ENCODE data around the gene SLC6A15.

The SLC6A15 gene

GRCh38 chr12:84912198-84913128 lies at the start of gene SLC6A15:
SLC6A15 (minus strand) TSS chr12:84912799; CDS start chr12:84892120, 20,679 bp downstream.
- H3K4me3 ChIP-seq (ENCODE audit: low read length): peak within 1 kb of the TSS; percentile 85
- no peaks in the 10 kb centered on the region for H3K9me3 ChIP-seq (ENCODE audit: low read length)
- H3K4me1 ChIP-seq (ENCODE audit: insufficient read depth, low read length): peaks cover 7% of the 10 kb centered on the region
- no peaks in the 10 kb centered on the region for H3K27me3 ChIP-seq (ENCODE audit: insufficient read depth, low read length)
- H3K36me3 ChIP-seq (ENCODE audit: insufficient read depth, low read length): no peaks in the 10 kb centered on the region
- peak within 1 kb of the TSS; percentile 97 for H2AFZ ChIP-seq (ENCODE audit: low read depth, low read length)

- Histone ChIP-seq H2AFZ (ENCODE audit: low read depth, low read length) (no peak overlapping the region), H3K4me3 (ENCODE audit: low read length) (no peak overlapping the region), H3K4me1 (ENCODE audit: insufficient read depth, low read length) (no peaks in the 10 kb centered on the region), H3K36me3 (ENCODE audit: insufficient read depth, low read length) (no peaks in the 10 kb centered on the region), H3K9me3 (ENCODE audit: low read length) (no peaks in the 10 kb centered on the region), H3K27me3 (ENCODE audit: insufficient read depth, low read length) (no peaks in the 10 kb centered on the region)
These were observed 48.3 kb upstream of the SLC6A15 start for GRCh38 chr12:84960918-84961317.

- no peaks in the 10 kb centered on the region for H3K9me3 ChIP-seq (ENCODE audit: low read length)
- H3K4me3 ChIP-seq (ENCODE audit: low read length): no peak overlapping the region
- H3K27me3 ChIP-seq (ENCODE audit: insufficient read depth, low read length): no peaks in the 10 kb centered on the region
- no peak overlapping the region for H2AFZ ChIP-seq (ENCODE audit: low read depth, low read length)
- H3K4me1 ChIP-seq (ENCODE audit: insufficient read depth, low read length): no peaks in the 10 kb centered on the region
- H3K36me3 ChIP-seq (ENCODE audit: insufficient read depth, low read length): no peaks in the 10 kb centered on the region
These were observed 42.7 kb upstream of the SLC6A15 start for GRCh38 chr12:84955298-84955697.

GRCh38 chr12:84954415-84954814 lies 41.8 kb upstream of the SLC6A15 start:
- Histone ChIP-seq H3K27me3 (ENCODE audit: insufficient read depth, low read length) (no peaks in the 10 kb centered on the region), H3K4me1 (ENCODE audit: insufficient read depth, low read length) (no peaks in the 10 kb centered on the region), H3K9me3 (ENCODE audit: low read length) (no peaks in the 10 kb centered on the region), H3K4me3 (ENCODE audit: low read length) (no peak overlapping the region), H2AFZ (ENCODE audit: low read depth, low read length) (no peak overlapping the region), H3K36me3 (ENCODE audit: insufficient read depth, low read length) (no peaks in the 10 kb centered on the region)

- Histone ChIP-seq H3K27me3 (ENCODE audit: insufficient read depth, low read length) (no peaks in the 10 kb centered on the region), H3K4me1 (ENCODE audit: insufficient read depth, low read length) (no peaks in the 10 kb centered on the region), H3K4me3 (ENCODE audit: low read length) (no peak overlapping the region), H2AFZ (ENCODE audit: low read depth, low read length) (peak overlapping the region; percentile 46), H3K36me3 (ENCODE audit: insufficient read depth, low read length) (no peaks in the 10 kb centered on the region), H3K9me3 (ENCODE audit: low read length) (no peaks in the 10 kb centered on the region)
These were observed 38.5 kb upstream of the SLC6A15 start for GRCh38 chr12:84950971-84951546.

- no peaks in the 10 kb centered on the region for H3K9me3 ChIP-seq (ENCODE audit: low read length)
- peak overlapping the region; percentile 30 for H2AFZ ChIP-seq (ENCODE audit: low read depth, low read length)
- H3K4me3 ChIP-seq (ENCODE audit: low read length): no peak overlapping the region
- no peaks in the 10 kb centered on the region for H3K36me3 ChIP-seq (ENCODE audit: insufficient read depth, low read length)
- H3K27me3 ChIP-seq (ENCODE audit: insufficient read depth, low read length): no peaks in the 10 kb centered on the region
- no peaks in the 10 kb centered on the region for H3K4me1 ChIP-seq (ENCODE audit: insufficient read depth, low read length)
These were observed 34.2 kb upstream of the SLC6A15 start for GRCh38 chr12:84946753-84947152.

- H3K27me3 ChIP-seq (ENCODE audit: insufficient read depth, low read length): no peaks in the 10 kb centered on the region
- no peaks in the 10 kb centered on the region for H3K36me3 ChIP-seq (ENCODE audit: insufficient read depth, low read length)
- no peak overlapping the region for H3K4me3 ChIP-seq (ENCODE audit: low read length)
- no peaks in the 10 kb centered on the region for H3K4me1 ChIP-seq (ENCODE audit: insufficient read depth, low read length)
- no peaks in the 10 kb centered on the region for H3K9me3 ChIP-seq (ENCODE audit: low read length)
- no peak overlapping the region for H2AFZ ChIP-seq (ENCODE audit: low read depth, low read length)
These were observed 24.8 kb upstream of the SLC6A15 start for GRCh38 chr12:84937415-84937814.

- no peaks in the 10 kb centered on the region for H3K27me3 ChIP-seq (ENCODE audit: insufficient read depth, low read length)
- no peaks in the 10 kb centered on the region for H3K36me3 ChIP-seq (ENCODE audit: insufficient read depth, low read length)
- no peaks in the 10 kb centered on the region for H3K9me3 ChIP-seq (ENCODE audit: low read length)
- peaks cover 3% of the 10 kb centered on the region for H3K4me1 ChIP-seq (ENCODE audit: insufficient read depth, low read length)
- no peak overlapping the region for H3K4me3 ChIP-seq (ENCODE audit: low read length)
- no peak overlapping the region for H2AFZ ChIP-seq (ENCODE audit: low read depth, low read length)
These were observed 16.9 kb upstream of the SLC6A15 start for GRCh38 chr12:84929501-84929900.

GRCh38 chr12:84924981-84925380 lies 12.4 kb upstream of the SLC6A15 start:
- Histone ChIP-seq H3K9me3 (ENCODE audit: low read length) (no peaks in the 10 kb centered on the region), H3K4me1 (ENCODE audit: insufficient read depth, low read length) (peaks cover 3% of the 10 kb centered on the region), H3K27me3 (ENCODE audit: insufficient read depth, low read length) (no peaks in the 10 kb centered on the region), H2AFZ (ENCODE audit: low read depth, low read length) (no peak overlapping the region), H3K4me3 (ENCODE audit: low read length) (no peak overlapping the region), H3K36me3 (ENCODE audit: insufficient read depth, low read length) (no peaks in the 10 kb centered on the region)

GRCh38 chr12:84922693-84923092 lies 10.1 kb upstream of the SLC6A15 start:
- Histone ChIP-seq H3K36me3 (ENCODE audit: insufficient read depth, low read length) (no peaks in the 10 kb centered on the region), H2AFZ (ENCODE audit: low read depth, low read length) (no peak overlapping the region)

GRCh38 chr12:84920331-84920730 lies 7.7 kb upstream of the SLC6A15 start:
- Histone ChIP-seq H2AFZ (ENCODE audit: low read depth, low read length) (no peak overlapping the region), H3K4me1 (ENCODE audit: insufficient read depth, low read length) (peaks cover 3% of the 10 kb centered on the region), H3K4me3 (ENCODE audit: low read length) (no peak overlapping the region), H3K27me3 (ENCODE audit: insufficient read depth, low read length) (no peaks in the 10 kb centered on the region), H3K9me3 (ENCODE audit: low read length) (no peaks in the 10 kb centered on the region), H3K36me3 (ENCODE audit: insufficient read depth, low read length) (no peaks in the 10 kb centered on the region)

More at GRCh38 chr12:84922693-84923092, 10.1 kb upstream of the SLC6A15 start:
- H3K4me3 ChIP-seq (ENCODE audit: low read length): no peak overlapping the region
- H3K27me3 ChIP-seq (ENCODE audit: insufficient read depth, low read length): no peaks in the 10 kb centered on the region
- H3K4me1 ChIP-seq (ENCODE audit: insufficient read depth, low read length): peaks cover 3% of the 10 kb centered on the region
- no peaks in the 10 kb centered on the region for H3K9me3 ChIP-seq (ENCODE audit: low read length)

- Histone ChIP-seq H3K4me1 (ENCODE audit: insufficient read depth, low read length) (no peaks in the 10 kb centered on the region), H3K4me3 (ENCODE audit: low read length) (no peak overlapping the region), H3K36me3 (ENCODE audit: insufficient read depth, low read length) (no peaks in the 10 kb centered on the region), H2AFZ (ENCODE audit: low read depth, low read length) (no peak overlapping the region), H3K9me3 (ENCODE audit: low read length) (no peaks in the 10 kb centered on the region), H3K27me3 (ENCODE audit: insufficient read depth, low read length) (no peaks in the 10 kb centered on the region)
These were observed 6.7 kb upstream of the SLC6A15 start for GRCh38 chr12:84919271-84919670.

- no peaks in the 10 kb centered on the region for H3K36me3 ChIP-seq (ENCODE audit: insufficient read depth, low read length)
- H3K27me3 ChIP-seq (ENCODE audit: insufficient read depth, low read length): no peaks in the 10 kb centered on the region
- peak overlapping the region; percentile 97 for H2AFZ ChIP-seq (ENCODE audit: low read depth, low read length)
- peaks cover 7% of the 10 kb centered on the region for H3K4me1 ChIP-seq (ENCODE audit: insufficient read depth, low read length)
- H3K4me3 ChIP-seq (ENCODE audit: low read length): peak overlapping the region; percentile 85
- no peaks in the 10 kb centered on the region for H3K9me3 ChIP-seq (ENCODE audit: low read length)
These were observed 523 bp upstream of the SLC6A15 start for GRCh38 chr12:84913129-84913515.

All from neuron (in vitro differentiated cells).